Measurements from ENCODE around the gene COQ8A. TPM values are rescaled to one million over a fixed set of nuclear protein-coding genes. Genes with fewer than 3 reads are reported as not detected.

The COQ8A gene
- total and polyA plus RNA-seq, 2 experiments from 2014 or later: 25.2 to 37.4 TPM

DNA sequence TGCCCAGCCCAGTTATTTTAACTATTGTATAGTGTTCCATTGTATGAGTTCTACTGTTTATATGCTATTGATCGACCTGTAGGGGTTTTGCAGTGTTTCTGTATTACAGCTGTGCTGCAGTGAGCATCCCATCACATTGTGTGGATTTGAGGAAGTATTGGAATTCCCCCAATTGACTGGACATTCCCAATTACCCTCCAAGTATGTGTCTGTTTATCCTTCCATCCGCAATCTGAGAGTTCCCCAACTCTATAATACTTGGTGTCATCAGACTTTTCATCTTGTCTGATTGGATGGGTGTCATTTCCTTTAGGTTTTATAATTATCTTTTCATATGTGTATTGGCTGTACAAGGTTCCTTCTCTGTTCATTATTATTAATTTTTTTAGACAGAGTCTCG lies 41.8 kb upstream of the COQ8A start:
- H3K36me3 Mint-ChIP-seq (ENCODE audit: low read depth): peaks cover 7% of the 10 kb centered on the region
- ATAC-seq: no peak

More for the DNA sequence above, 41.8 kb upstream of the COQ8A start:
- Histone ChIP-seq H3K27ac (ENCODE audit: low read depth) (no peak overlapping the region), H3K4me3 (no peak overlapping the region), H3K9me2 (ENCODE audit: insufficient read depth) (no peaks in the 10 kb centered on the region), H2AFZ (no peak overlapping the region), H3K36me3 (ENCODE audit: insufficient read depth) (no peaks in the 10 kb centered on the region), H3K79me2 (replicated peaks; ENCODE audit: insufficient read depth) (no peaks in the 10 kb centered on the region), H3K27me3 (ENCODE audit: insufficient read depth) (no peaks in the 10 kb centered on the region), H3K4me1 (ENCODE audit: insufficient read depth) (no peaks in the 10 kb centered on the region), H3F3A (replicated peaks; ENCODE audit: low read depth) (no peaks in the 10 kb centered on the region), H3K4me2 (no peak overlapping the region), H4K20me1 (replicated peaks; ENCODE audit: insufficient read depth) (no peaks in the 10 kb centered on the region)
- Mint-ChIP-seq H3K27ac (no peak overlapping the region), H3K4me1 (no peaks in the 10 kb centered on the region; the same call in 2 of the 3 replicates), H3K4me3 (no peak overlapping the region), H3K27me3 (ENCODE audit: insufficient read depth, low read depth, poor library complexity) (peaks cover 5% of the 10 kb centered on the region), H3K9me3 (no peaks in the 10 kb centered on the region)
- no peak for TF ChIP-seq POLR2AphosphoS5 (IDR thresholded peaks at IDR 0.05; ENCODE audit: low read depth)
- no peak for TF ChIP-seq STAT1 (IDR thresholded peaks at IDR 0.05; ENCODE audit: unreplicated experiment)
- TF ChIP-seq ZNF114 (CRISPR knock-in tag; IDR thresholded peaks at IDR 0.05): no peak
- TF ChIP-seq CREB1 (CRISPR knock-in tag; IDR thresholded peaks at IDR 0.05; ENCODE audit: low read depth): no peak
- no peak for TF ChIP-seq ZNF331 (CRISPR knock-in tag; IDR thresholded peaks at IDR 0.05; ENCODE audit: low read depth)
- TF ChIP-seq, protein P1, sequence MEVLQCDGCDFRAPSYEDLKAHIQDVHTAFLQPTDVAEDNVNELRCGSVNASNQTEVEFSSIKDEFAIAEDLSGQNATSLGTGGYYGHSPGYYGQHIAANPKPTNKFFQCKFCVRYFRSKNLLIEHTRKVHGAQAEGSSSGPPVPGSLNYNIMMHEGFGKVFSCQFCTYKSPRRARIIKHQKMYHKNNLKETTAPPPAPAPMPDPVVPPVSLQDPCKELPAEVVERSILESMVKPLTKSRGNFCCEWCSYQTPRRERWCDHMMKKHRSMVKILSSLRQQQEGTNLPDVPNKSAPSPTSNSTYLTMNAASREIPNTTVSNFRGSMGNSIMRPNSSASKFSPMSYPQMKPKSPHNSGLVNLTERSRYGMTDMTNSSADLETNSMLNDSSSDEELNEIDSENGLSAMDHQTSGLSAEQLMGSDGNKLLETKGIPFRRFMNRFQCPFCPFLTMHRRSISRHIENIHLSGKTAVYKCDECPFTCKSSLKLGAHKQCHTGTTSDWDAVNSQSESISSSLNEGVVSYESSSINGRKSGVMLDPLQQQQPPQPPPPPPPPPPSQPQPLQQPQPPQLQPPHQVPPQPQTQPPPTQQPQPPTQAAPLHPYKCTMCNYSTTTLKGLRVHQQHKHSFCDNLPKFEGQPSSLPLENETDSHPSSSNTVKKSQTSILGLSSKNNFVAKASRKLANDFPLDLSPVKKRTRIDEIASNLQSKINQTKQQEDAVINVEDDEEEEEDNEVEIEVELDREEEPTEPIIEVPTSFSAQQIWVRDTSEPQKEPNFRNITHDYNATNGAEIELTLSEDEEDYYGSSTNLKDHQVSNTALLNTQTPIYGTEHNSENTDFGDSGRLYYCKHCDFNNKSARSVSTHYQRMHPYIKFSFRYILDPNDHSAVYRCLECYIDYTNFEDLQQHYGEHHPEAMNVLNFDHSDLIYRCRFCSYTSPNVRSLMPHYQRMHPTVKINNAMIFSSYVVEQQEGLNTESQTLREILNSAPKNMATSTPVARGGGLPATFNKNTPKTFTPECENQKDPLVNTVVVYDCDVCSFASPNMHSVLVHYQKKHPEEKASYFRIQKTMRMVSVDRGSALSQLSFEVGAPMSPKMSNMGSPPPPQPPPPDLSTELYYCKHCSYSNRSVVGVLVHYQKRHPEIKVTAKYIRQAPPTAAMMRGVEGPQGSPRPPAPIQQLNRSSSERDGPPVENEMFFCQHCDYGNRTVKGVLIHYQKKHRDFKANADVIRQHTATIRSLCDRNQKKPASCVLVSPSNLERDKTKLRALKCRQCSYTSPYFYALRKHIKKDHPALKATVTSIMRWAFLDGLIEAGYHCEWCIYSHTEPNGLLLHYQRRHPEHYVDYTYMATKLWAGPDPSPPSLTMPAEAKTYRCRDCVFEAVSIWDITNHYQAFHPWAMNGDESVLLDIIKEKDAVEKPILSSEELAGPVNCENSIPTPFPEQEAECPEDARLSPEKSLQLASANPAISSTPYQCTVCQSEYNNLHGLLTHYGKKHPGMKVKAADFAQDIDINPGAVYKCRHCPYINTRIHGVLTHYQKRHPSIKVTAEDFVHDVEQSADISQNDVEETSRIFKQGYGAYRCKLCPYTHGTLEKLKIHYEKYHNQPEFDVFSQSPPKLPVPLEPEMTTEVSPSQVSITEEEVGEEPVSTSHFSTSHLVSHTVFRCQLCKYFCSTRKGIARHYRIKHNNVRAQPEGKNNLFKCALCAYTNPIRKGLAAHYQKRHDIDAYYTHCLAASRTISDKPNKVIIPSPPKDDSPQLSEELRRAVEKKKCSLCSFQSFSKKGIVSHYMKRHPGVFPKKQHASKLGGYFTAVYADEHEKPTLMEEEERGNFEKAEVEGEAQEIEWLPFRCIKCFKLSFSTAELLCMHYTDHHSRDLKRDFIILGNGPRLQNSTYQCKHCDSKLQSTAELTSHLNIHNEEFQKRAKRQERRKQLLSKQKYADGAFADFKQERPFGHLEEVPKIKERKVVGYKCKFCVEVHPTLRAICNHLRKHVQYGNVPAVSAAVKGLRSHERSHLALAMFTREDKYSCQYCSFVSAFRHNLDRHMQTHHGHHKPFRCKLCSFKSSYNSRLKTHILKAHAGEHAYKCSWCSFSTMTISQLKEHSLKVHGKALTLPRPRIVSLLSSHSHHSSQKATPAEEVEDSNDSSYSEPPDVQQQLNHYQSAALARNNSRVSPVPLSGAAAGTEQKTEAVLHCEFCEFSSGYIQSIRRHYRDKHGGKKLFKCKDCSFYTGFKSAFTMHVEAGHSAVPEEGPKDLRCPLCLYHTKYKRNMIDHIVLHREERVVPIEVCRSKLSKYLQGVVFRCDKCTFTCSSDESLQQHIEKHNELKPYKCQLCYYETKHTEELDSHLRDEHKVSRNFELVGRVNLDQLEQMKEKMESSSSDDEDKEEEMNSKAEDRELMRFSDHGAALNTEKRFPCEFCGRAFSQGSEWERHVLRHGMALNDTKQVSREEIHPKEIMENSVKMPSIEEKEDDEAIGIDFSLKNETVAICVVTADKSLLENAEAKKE (CRISPR knock-in tag; IDR thresholded peaks at IDR 0.05): no peak
- no peak for TF ChIP-seq EZH2phosphoT487 (IDR thresholded peaks at IDR 0.05; ENCODE audit: unreplicated experiment)
- TF ChIP-seq, protein P2, sequence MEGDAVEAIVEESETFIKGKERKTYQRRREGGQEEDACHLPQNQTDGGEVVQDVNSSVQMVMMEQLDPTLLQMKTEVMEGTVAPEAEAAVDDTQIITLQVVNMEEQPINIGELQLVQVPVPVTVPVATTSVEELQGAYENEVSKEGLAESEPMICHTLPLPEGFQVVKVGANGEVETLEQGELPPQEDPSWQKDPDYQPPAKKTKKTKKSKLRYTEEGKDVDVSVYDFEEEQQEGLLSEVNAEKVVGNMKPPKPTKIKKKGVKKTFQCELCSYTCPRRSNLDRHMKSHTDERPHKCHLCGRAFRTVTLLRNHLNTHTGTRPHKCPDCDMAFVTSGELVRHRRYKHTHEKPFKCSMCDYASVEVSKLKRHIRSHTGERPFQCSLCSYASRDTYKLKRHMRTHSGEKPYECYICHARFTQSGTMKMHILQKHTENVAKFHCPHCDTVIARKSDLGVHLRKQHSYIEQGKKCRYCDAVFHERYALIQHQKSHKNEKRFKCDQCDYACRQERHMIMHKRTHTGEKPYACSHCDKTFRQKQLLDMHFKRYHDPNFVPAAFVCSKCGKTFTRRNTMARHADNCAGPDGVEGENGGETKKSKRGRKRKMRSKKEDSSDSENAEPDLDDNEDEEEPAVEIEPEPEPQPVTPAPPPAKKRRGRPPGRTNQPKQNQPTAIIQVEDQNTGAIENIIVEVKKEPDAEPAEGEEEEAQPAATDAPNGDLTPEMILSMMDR (conservative IDR thresholded peaks at IDR 0.05; ENCODE audit: low read depth in 2 of 2): no peak
- no peak for TF ChIP-seq EZH2 (IDR thresholded peaks at IDR 0.05; ENCODE audit: low read depth, unreplicated experiment)
- no peak for TF ChIP-seq JUNB (IDR thresholded peaks at IDR 0.05; ENCODE audit: unreplicated experiment)
- TF ChIP-seq, protein P3, sequence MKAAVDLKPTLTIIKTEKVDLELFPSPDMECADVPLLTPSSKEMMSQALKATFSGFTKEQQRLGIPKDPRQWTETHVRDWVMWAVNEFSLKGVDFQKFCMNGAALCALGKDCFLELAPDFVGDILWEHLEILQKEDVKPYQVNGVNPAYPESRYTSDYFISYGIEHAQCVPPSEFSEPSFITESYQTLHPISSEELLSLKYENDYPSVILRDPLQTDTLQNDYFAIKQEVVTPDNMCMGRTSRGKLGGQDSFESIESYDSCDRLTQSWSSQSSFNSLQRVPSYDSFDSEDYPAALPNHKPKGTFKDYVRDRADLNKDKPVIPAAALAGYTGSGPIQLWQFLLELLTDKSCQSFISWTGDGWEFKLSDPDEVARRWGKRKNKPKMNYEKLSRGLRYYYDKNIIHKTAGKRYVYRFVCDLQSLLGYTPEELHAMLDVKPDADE (IDR thresholded peaks at IDR 0.05): no peak
- TF ChIP-seq NANOG (IDR thresholded peaks at IDR 0.05; ENCODE audit: borderline replicate concordance): no peak
- TF ChIP-seq, protein P4, sequence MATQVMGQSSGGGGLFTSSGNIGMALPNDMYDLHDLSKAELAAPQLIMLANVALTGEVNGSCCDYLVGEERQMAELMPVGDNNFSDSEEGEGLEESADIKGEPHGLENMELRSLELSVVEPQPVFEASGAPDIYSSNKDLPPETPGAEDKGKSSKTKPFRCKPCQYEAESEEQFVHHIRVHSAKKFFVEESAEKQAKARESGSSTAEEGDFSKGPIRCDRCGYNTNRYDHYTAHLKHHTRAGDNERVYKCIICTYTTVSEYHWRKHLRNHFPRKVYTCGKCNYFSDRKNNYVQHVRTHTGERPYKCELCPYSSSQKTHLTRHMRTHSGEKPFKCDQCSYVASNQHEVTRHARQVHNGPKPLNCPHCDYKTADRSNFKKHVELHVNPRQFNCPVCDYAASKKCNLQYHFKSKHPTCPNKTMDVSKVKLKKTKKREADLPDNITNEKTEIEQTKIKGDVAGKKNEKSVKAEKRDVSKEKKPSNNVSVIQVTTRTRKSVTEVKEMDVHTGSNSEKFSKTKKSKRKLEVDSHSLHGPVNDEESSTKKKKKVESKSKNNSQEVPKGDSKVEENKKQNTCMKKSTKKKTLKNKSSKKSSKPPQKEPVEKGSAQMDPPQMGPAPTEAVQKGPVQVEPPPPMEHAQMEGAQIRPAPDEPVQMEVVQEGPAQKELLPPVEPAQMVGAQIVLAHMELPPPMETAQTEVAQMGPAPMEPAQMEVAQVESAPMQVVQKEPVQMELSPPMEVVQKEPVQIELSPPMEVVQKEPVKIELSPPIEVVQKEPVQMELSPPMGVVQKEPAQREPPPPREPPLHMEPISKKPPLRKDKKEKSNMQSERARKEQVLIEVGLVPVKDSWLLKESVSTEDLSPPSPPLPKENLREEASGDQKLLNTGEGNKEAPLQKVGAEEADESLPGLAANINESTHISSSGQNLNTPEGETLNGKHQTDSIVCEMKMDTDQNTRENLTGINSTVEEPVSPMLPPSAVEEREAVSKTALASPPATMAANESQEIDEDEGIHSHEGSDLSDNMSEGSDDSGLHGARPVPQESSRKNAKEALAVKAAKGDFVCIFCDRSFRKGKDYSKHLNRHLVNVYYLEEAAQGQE (IDR thresholded peaks at IDR 0.05; ENCODE audit: unreplicated experiment): no peak
- no peak for DNase-seq (ENCODE audit: low spot score)
